T follicular helper cell (primary cell): ENCODE results near the gene ZCCHC9.
A peak's percentile ranks its signal among the peaks of the same experiment; 100 is the strongest.
"Not testable (repeated sequence)": the region's sequence is repeated elsewhere in the genome, so short reads cannot be mapped to it uniquely, and the experiment has no call there.

Experiments used
- DNase-seq: peaks from one replicate; pipeline ENCODE4 v3.0.0-alpha.2; 2020; ENCODE audit warnings: low read depth
- total RNA-seq, 2 experiments: gene quantifications; one replicate each; lab custom pipeline; 2026; lab: John Stamatoyannopoulos, UW

ZCCHC9 gene
- 30.4 to 30.6 reads per million in 2 experiments for total RNA-seq

GRCh38 chr5:81301271-81302015 is at the start of gene ZCCHC9:
ZCCHC9 (plus strand) TSS chr5:81301587; CDS start chr5:81304758, 3,171 bp downstream.
- peak; percentile 88 for DNase-seq

- DNase-seq: no peak
Observed at GRCh38 chr5:81251922-81252321, 49.5 kb upstream of the ZCCHC9 start.

GRCh38 chr5:81252904-81253303 is 48.5 kb upstream of the ZCCHC9 start:
- no peak for DNase-seq

- no peak for DNase-seq
Observed at GRCh38 chr5:81253875-81254274, 47.5 kb upstream of the ZCCHC9 start.

GRCh38 chr5:81254886-81255559 is 46.4 kb upstream of the ZCCHC9 start:
- DNase-seq: no peak

GRCh38 chr5:81256766-81257165 is 44.6 kb upstream of the ZCCHC9 start:
- no peak for DNase-seq

GRCh38 chr5:81262796-81263195 is 38.6 kb upstream of the ZCCHC9 start:
- not testable (repeated sequence) for DNase-seq

GRCh38 chr5:81265101-81265500 is 36.3 kb upstream of the ZCCHC9 start:
- no peak for DNase-seq

- no peak for DNase-seq
Observed at GRCh38 chr5:81268521-81269196, 32.7 kb upstream of the ZCCHC9 start.

GRCh38 chr5:81269751-81270393 is 31.5 kb upstream of the ZCCHC9 start:
- no peak for DNase-seq

GRCh38 chr5:81270394-81271027 is 30.9 kb upstream of the ZCCHC9 start:
- DNase-seq: not testable (repeated sequence)

- no peak for DNase-seq
Observed at GRCh38 chr5:81283976-81284375, 17.4 kb upstream of the ZCCHC9 start.

GRCh38 chr5:81286059-81286617 is 15.2 kb upstream of the ZCCHC9 start:
- DNase-seq: no peak

- DNase-seq: no peak
Observed at GRCh38 chr5:81288021-81288433, 13.4 kb upstream of the ZCCHC9 start.

- no peak for DNase-seq
Observed at GRCh38 chr5:81290146-81290545, 11.2 kb upstream of the ZCCHC9 start.

GRCh38 chr5:81292130-81292529 is 9.3 kb upstream of the ZCCHC9 start:
- no peak for DNase-seq

- not testable (repeated sequence) for DNase-seq
Observed at GRCh38 chr5:81294021-81294420, 7.4 kb upstream of the ZCCHC9 start.

- DNase-seq: no peak
Observed at GRCh38 chr5:81297531-81297930, 3.9 kb upstream of the ZCCHC9 start.

GRCh38 chr5:81300921-81301270 is 491 bp upstream of the ZCCHC9 start:
- no peak for DNase-seq

GRCh38 chr5:81302596-81302995 is 1.2 kb downstream of the ZCCHC9 start:
- DNase-seq: no peak

GRCh38 chr5:81303563-81303962 is 2.2 kb downstream of the ZCCHC9 start:
- no peak for DNase-seq

- DNase-seq: no peak
Observed at GRCh38 chr5:81305785-81306184, 4.4 kb downstream of the ZCCHC9 start.
